GM12874 (cell line): ENCODE measurements around the gene AXIN1.

Experiments
- TF ChIP-seq, protein P1 (sequence below): IDR thresholded peaks from 2 replicates; pipeline ENCODE4 v1.5.1; 2011; ENCODE audit warnings: low read depth, mild to moderate bottlenecking, control low read depth, low read length, moderate library complexity; ENCODE audit not compliant: insufficient read depth

Gene AXIN1

DNA sequence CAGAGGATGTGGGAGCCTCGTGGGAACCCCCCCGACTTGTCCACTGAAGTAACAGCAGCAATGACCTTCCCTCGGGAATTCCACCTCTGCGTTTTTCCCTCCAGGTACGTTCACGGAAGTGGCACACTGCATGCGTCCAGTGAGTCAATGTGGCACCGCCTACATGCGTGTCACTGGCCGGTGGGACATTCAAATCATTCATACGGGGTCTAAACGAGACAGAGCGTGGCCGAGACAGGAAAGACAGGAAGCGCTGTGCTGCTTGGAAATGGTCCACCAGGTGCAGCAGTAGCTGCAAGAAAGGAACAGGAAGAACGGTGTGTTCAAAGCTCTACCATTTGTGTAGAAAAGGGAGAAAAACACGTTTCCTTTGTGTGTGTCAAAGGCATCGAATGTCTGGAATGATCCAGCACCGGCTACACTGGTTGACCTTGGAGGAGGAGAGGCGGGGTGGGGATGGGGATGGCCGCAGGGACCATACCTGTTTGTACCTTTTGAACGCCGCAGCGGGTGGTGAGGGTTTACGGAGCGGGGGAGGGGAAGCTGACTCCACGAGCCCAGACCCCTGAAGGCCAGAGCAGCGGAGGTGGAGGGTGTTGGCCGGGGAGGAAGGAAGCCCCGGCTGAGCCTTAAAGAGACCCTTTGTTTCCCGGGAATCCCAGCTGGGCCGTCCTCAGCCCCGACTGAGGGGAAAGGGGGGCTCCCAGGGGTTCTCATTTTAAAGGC lies 31.0 kb upstream of the AXIN1 start:
- TF ChIP-seq, protein P1, sequence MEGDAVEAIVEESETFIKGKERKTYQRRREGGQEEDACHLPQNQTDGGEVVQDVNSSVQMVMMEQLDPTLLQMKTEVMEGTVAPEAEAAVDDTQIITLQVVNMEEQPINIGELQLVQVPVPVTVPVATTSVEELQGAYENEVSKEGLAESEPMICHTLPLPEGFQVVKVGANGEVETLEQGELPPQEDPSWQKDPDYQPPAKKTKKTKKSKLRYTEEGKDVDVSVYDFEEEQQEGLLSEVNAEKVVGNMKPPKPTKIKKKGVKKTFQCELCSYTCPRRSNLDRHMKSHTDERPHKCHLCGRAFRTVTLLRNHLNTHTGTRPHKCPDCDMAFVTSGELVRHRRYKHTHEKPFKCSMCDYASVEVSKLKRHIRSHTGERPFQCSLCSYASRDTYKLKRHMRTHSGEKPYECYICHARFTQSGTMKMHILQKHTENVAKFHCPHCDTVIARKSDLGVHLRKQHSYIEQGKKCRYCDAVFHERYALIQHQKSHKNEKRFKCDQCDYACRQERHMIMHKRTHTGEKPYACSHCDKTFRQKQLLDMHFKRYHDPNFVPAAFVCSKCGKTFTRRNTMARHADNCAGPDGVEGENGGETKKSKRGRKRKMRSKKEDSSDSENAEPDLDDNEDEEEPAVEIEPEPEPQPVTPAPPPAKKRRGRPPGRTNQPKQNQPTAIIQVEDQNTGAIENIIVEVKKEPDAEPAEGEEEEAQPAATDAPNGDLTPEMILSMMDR: no peak

DNA sequence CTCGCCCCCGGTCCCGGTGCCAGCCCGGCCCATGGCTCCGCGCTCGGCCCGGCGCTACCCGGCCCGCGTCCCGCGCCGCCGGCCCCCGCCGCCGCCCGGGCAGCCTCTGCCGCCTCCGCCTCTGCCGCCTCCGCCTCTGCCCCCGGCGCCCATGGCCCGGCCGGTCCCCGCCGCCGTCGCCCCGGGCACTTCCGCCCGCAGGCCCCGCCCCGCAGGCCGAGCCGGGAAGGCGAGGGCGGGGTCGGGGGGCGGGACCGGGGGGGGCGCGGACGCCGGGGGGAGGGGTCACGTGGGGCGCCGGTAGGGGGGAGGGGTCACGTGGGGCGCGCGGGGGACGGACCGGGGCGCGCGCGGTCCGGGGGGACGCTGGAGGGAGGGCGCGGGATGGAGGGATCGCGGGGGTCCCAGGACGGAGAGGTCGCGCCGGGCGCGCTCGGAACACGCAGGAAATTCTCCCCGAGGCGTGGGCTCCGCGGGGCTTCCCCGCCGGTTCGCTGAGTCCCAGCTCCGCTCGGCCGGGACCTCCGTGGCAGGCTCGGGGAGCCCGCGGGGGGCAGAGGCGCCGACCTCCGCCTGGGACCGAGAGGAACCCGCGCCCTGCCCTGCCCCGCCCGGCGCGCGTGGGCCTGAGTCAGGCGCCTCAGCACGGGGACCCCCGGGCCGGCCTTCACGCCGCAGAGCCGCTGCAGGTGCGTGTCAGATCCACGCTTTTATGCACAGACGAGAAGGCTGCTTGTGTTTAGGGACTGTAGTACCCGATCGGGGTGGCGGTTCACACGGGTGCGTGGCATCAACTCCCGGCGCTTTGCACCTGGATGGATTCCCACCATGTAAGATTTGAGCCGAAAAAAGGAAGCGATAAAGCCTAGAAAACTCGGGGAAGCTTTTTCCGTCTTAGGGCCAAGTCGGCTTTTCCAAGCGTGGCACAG lies 29.5 kb upstream of the AXIN1 start, which contains the start of gene PGAP6:
TSS of gene PGAP6 (minus strand) at position 190 of the 929 bp plus-strand sequence. CDS start at position 33, 157 bp downstream.
- TF ChIP-seq, protein P1: no peak

DNA sequence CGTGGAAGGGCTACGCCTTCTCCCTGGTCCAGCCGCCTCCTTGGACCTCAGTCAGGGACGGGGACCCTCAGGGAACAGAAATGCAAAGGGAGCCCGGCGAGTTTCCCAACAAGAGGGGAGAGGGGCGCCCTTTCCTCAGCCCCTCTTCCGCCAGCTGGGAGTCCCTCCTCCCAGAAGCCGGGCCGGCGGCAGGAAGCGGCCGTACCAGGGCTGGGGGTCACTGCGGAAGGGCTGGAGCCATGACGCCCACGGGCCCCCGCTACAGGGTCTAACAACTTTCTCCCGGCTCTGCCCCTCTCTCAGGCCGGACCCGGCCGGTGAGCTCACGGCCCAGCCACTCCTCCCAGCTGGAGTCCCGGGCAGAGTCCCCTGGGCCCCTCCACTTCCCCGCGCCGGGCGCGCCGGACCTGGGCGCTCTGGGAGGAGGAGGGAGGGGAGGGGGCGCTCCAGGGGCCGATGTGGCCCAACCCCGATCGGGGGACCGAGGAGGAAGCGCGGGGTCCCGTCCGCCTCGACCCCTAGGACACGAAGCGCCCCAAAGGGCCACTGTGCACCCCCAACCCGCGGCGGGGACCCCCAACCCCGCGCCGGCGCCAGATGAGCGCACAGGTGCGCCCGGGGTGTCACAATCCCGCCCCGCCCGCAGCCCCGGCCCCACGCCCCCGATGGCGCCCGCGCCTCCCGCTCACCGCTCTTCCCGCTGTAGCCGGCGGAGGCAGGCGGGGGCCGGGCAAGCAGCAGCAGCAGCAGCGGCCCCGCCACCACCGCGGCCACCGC lies 28.7 kb upstream of the AXIN1 start:
- TF ChIP-seq, protein P1: no peak

DNA sequence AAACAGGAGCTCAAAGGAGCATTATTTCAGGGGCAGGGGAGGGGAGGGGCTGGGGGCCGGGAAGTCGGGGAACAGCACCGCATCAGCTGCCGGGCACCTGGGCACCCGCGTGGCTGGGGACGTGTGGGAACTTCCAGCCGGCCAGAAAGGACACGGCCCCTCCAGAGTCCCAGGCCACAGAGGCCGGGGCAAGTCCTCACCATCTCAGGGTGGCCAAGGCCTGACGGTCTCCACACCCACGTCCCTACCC lies 28.2 kb upstream of the AXIN1 start:
- TF ChIP-seq, protein P1: no peak

DNA sequence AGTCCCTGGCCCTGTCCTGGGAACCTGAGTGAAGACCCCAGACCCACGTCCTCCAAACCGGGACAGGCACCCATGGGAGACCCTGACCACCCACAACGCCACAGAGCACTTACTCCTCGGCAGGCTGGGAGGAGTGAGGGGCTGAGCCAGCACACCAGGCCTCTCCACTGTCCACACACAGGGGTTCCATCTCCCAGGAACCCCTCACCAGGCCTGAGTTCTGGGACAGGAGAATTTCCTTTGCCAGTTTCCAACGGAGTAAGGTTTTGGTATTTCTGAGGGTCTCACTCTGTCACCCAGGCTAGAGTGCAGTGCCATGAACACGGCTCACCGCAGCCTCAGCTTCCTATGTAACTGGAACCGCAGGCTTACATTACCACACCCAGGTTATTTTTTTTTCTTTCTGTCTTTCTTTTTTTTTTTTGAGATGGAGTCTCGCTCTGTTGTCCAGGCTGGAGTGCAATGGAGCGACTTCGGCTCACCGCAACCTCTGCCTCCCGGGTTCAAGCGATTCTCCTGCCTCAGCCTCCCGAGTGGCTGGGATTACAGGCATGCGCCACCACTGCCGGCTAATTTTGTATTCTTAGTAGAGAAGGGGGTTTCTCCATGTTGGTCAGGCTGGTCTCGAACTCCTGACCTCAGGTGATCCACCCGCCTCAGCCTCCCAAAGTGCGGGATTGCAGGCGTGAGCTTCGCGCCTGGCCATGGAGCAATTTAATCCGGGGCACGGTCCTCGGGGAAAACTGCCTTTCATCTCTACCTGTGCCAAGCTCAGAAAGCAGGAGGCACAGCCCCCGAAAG lies 27.6 kb upstream of the AXIN1 start:
- TF ChIP-seq, protein P1: no peak

DNA sequence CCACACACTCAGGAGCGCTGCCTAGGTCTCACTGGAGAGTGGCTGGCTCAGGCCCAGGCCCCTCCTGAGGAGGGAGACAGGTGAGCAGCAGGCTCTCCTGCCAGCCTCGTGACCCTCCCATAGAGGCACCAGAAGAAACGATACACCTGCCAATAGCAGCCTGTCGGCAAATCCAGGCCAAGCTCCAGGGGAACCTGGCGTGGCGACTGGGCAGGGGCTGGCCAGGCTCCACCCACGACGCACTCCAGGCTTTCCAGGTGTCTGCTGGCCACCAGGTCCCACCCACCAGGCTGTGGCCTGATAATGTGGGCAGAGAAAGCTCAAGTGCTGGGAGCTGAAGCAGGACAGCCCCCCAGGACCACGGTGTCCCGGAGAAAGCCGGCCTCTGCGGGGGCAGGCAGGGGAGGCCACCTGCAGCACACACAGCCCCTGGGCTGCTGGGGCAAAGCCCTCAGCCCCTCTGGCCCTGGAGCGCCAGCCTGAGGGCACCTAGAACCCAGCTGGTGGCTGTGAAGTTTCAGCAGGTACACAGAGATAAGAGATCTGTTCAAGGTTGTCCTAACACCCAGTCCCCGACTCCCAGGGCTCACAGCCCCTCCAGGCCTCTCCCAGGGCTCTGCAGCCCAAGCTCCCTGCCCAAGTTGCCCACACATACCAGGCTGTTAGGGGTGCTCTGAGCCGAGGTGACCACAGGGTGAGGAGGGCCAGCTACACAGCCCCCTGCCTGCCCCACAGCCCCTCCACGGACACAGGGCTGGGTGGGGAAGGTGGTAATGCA lies 26.8 kb upstream of the AXIN1 start:
- TF ChIP-seq, protein P1: no peak
